ENCODE results near the gene SPECC1.

Gene SPECC1

GRCh38 chr17:20278805-20279204 lies 269.6 kb downstream of the SPECC1 start:
- H3K36me3 Mint-ChIP-seq (ENCODE audit: low read depth) = peaks cover 7% of the 10 kb centered on the region
- H3K27ac Mint-ChIP-seq = no peak overlapping the region
- H3K9me3 Mint-ChIP-seq = peaks cover under 1% of the 10 kb centered on the region
- no peak for TF ChIP-seq CTCF (IDR thresholded peaks at IDR 0.05; ENCODE audit: unreplicated experiment in 3 of 3)
- H3K4me3 Mint-ChIP-seq = no peak overlapping the region
- H3K4me1 Mint-ChIP-seq = peaks cover 26% of the 10 kb centered on the region
- no peaks in the 10 kb centered on the region for H3K27me3 Mint-ChIP-seq (ENCODE audit: low read depth)

- TF ChIP-seq CTCF (IDR thresholded peaks at IDR 0.05; ENCODE audit: unreplicated experiment in 3 of 3) = no peak
- peak overlapping the region in 2 of 3 experiments; percentile 15 to 53 for H3K27ac Mint-ChIP-seq
- H3K4me3 Mint-ChIP-seq = no peak overlapping the region
Measured at GRCh38 chr17:20279631-20280030, 270.5 kb downstream of the SPECC1 start.

GRCh38 chr17:20280051-20280450 lies 270.9 kb downstream of the SPECC1 start:
- H3K9me3 Mint-ChIP-seq = no peaks in the 10 kb centered on the region
- no peak for TF ChIP-seq CTCF (IDR thresholded peaks at IDR 0.05; ENCODE audit: unreplicated experiment in 3 of 3)
- peaks cover 37% of the 10 kb centered on the region for H3K4me1 Mint-ChIP-seq
- H3K4me3 Mint-ChIP-seq = no peak overlapping the region
- peaks cover 4% of the 10 kb centered on the region for H3K36me3 Mint-ChIP-seq (ENCODE audit: low read depth)
- peak overlapping the region in 2 of 3 experiments; percentile 15 to 53 for H3K27ac Mint-ChIP-seq
- H3K27me3 Mint-ChIP-seq (ENCODE audit: low read depth) = no peaks in the 10 kb centered on the region

More at GRCh38 chr17:20279631-20280030, 270.5 kb downstream of the SPECC1 start:
- Mint-ChIP-seq H3K4me1 (peaks cover 33% of the 10 kb centered on the region), H3K36me3 (ENCODE audit: low read depth) (peaks cover 4% of the 10 kb centered on the region), H3K27me3 (ENCODE audit: low read depth) (no peaks in the 10 kb centered on the region), H3K9me3 (no peaks in the 10 kb centered on the region)

GRCh38 chr17:20280851-20281250 lies 271.7 kb downstream of the SPECC1 start:
- Mint-ChIP-seq H3K27me3 (ENCODE audit: low read depth) (no peaks in the 10 kb centered on the region), H3K4me3 (no peak overlapping the region), H3K36me3 (ENCODE audit: low read depth) (peaks cover 4% of the 10 kb centered on the region), H3K9me3 (no peaks in the 10 kb centered on the region), H3K4me1 (peaks cover 42% of the 10 kb centered on the region), H3K27ac (peak overlapping the region in 1 of 3 experiments; percentile 28)
- TF ChIP-seq CTCF (IDR thresholded peaks at IDR 0.05; ENCODE audit: unreplicated experiment in 3 of 3) = no peak

- Mint-ChIP-seq H3K4me1 (peaks cover 35% of the 10 kb centered on the region), H3K9me3 (no peaks in the 10 kb centered on the region), H3K4me3 (no peak overlapping the region), H3K36me3 (ENCODE audit: low read depth) (peaks cover 4% of the 10 kb centered on the region), H3K27ac (peak overlapping the region in 2 of 3 experiments; percentile 18 to 23), H3K27me3 (ENCODE audit: low read depth) (no peaks in the 10 kb centered on the region)
- TF ChIP-seq CTCF (IDR thresholded peaks at IDR 0.05; ENCODE audit: unreplicated experiment in 3 of 3) = no peak
Measured at GRCh38 chr17:20281860-20282259, 272.7 kb downstream of the SPECC1 start.

GRCh38 chr17:20282526-20283308 lies 273.6 kb downstream of the SPECC1 start:
- Mint-ChIP-seq H3K27me3 (ENCODE audit: low read depth) (no peaks in the 10 kb centered on the region), H3K4me3 (no peak overlapping the region), H3K36me3 (ENCODE audit: low read depth) (peaks cover 4% of the 10 kb centered on the region), H3K27ac (peak overlapping the region in 1 of 3 experiments; percentile 60), H3K9me3 (no peaks in the 10 kb centered on the region), H3K4me1 (peaks cover 33% of the 10 kb centered on the region)
- TF ChIP-seq CTCF (IDR thresholded peaks at IDR 0.05; ENCODE audit: unreplicated experiment in 3 of 3) = no peak
